K562 (cell line): ENCODE measurements around the gene MARK2. TPM values are rescaled to one million over a fixed set of nuclear protein-coding genes. Genes with fewer than 3 reads are reported as not detected.

Source experiments
- ARID2 ChIP-seq: fragments of 450-650 bp; IDR thresholded peaks from 2 replicates; pipeline ENCODE4 v1.6.1; 2017; ENCODE audit warnings: antibody characterized with exemption, mild to moderate bottlenecking
- BMI1 ChIP-seq: fragments of 150-350 bp; IDR thresholded peaks from 2 replicates; pipeline ENCODE4 v1.6.1; 2014; ENCODE audit warnings: low read length
- CBX1 ChIP-seq: sonication (generic); IDR thresholded peaks from 2 replicates; pipeline ENCODE4 v1.6.1; 2016; ENCODE audit warnings: antibody characterized with exemption, low read depth, mild to moderate bottlenecking
- DEAF1 ChIP-seq: fragments of 450-650 bp; formaldehyde crosslinking; IDR thresholded peaks from 2 replicates; pipeline ENCODE4 v1.4.0; 2020; ENCODE audit warnings: mild to moderate bottlenecking, moderate library complexity
- E2F5 ChIP-seq: sonication (generic); formaldehyde crosslinking; IDR thresholded peaks from 2 replicates; pipeline ENCODE4 v1.8.0; 2022; ENCODE audit warnings: mild to moderate bottlenecking, missing genetic modification reagents
- FOXO4 ChIP-seq: fragments of 450-650 bp; formaldehyde crosslinking; IDR thresholded peaks from 2 replicates; pipeline ENCODE4 v1.4.0; 2020; ENCODE audit warnings: mild to moderate bottlenecking, moderate library complexity
- HDGF ChIP-seq: fragments of 450-650 bp; IDR thresholded peaks from 2 replicates; pipeline ENCODE4 v1.6.1; 2016
- KHSRP ChIP-seq: fragments of 450-650 bp; IDR thresholded peaks from 2 replicates; pipeline ENCODE4 v1.6.1; 2017
- KLF13 ChIP-seq: fragments of 450-650 bp; IDR thresholded peaks from 2 replicates; pipeline ENCODE4 v1.6.1; 2016; ENCODE audit warnings: missing genetic modification characterization, low read depth, mild to moderate bottlenecking, missing compliant biosample characterization, moderate library complexity, borderline replicate concordance
- STAT5A ChIP-seq: IDR thresholded peaks from 2 replicates; pipeline ENCODE4 v1.6.1; 2012; ENCODE audit warnings: low read length, inconsistent platforms, borderline replicate concordance
- STAT6 ChIP-seq: sonication (generic); formaldehyde crosslinking; IDR thresholded peaks from 2 replicates; pipeline ENCODE4 v1.8.1; 2023; ENCODE audit warnings: mild to moderate bottlenecking, missing genetic modification reagents
- ZKSCAN1 ChIP-seq: fragments of 150-350 bp; IDR thresholded peaks from 2 replicates; pipeline ENCODE4 v1.6.1; 2016; ENCODE audit warnings: low read depth, low read length
- ZNF324 ChIP-seq: fragments of 250-450 bp; sonication (Bioruptor Pico); IDR thresholded peaks from 2 replicates; pipeline ENCODE4 v1.4.0; 2020; ENCODE audit warnings: mild to moderate bottlenecking
- polyA plus RNA-seq, 8 experiments: library from polyadenylated mRNA; depleted of rRNA in 4 of 8; stranded (reverse) in 5 of 8; unstranded in 3 of 8; fragments of >200 nt; fragmentation: Nextera tagmentation in 2 of 8; fragmentation: Illumina TruSeq in 1 of 8; extraction: Ambion mirVana in 2 of 8; extraction: Trizol in 1 of 8; gene quantifications; 2 replicates each; pipeline versions ENCODE4 v1.2.1 to v1.2.3, GENCODE V29; 2011 to 2014; ENCODE audit warnings: inconsistent platforms in 1 of 8, missing spikeins in 1 of 8
- total RNA-seq, 7 experiments: library from RNA; depleted of rRNA in 6 of 7; stranded (reverse); fragments of >200 nt in 6 of 7; fragmentation: Illumina TruSeq in 2 of 7; extraction: Trizol in 2 of 7; gene quantifications; 2 replicates each; pipeline versions ENCODE4 v1.2.1 to v1.2.3, GENCODE V29; 2011 to 2021; ENCODE audit warnings: low replicate concordance in 1 of 7
- TF ChIP-seq, protein P1 (sequence below): IDR thresholded peaks from 2 replicates; pipeline ENCODE4 v1.6.1; 2012; ENCODE audit warnings: low read depth, low read length, improper control_type of control experiment, borderline replicate concordance
- TF ChIP-seq, protein P2 (sequence below): fragments of 200-800 bp; sonication (Bioruptor generic); IDR thresholded peaks from 2 replicates; pipeline ENCODE4 v1.6.1; 2017; ENCODE audit warnings: missing genetic modification characterization, missing compliant biosample characterization
- TF ChIP-seq, protein P3 (sequence below): sonication (generic); formaldehyde crosslinking; IDR thresholded peaks from 2 replicates; pipeline ENCODE4 v1.8.0; 2023; ENCODE audit warnings: mild to moderate bottlenecking, missing genetic modification reagents

MARK2 gene
- total and polyA plus RNA-seq, 9 of the 15 experiments (the other 6 are each of a cell fraction or from before 2014, with no cell fraction given) = 0.32 to 43.5 (median 15.1) TPM

GRCh38 chr11:63917692-63918506 lies 79.0 kb downstream of the MARK2 start (continued):
- TF ChIP-seq FOXO4 (CRISPR knock-in tag) (no peak), STAT6 (CRISPR knock-in tag) (no peak), KLF13 (tag) (no peak), ZKSCAN1 (0 out of 2 replicates have a peak, but pooled peaks have one; percentile 15), KHSRP (no peak), ARID2 (no peak), HDGF (no peak), BMI1 (no peak), ZNF324 (CRISPR knock-in tag) (no peak), STAT5A (no peak), E2F5 (CRISPR knock-in tag) (no peak), DEAF1 (CRISPR knock-in tag) (no peak), CBX1 (0 out of 2 replicates have a peak, but pooled peaks have one; percentile 31)
- TF ChIP-seq, protein P1, sequence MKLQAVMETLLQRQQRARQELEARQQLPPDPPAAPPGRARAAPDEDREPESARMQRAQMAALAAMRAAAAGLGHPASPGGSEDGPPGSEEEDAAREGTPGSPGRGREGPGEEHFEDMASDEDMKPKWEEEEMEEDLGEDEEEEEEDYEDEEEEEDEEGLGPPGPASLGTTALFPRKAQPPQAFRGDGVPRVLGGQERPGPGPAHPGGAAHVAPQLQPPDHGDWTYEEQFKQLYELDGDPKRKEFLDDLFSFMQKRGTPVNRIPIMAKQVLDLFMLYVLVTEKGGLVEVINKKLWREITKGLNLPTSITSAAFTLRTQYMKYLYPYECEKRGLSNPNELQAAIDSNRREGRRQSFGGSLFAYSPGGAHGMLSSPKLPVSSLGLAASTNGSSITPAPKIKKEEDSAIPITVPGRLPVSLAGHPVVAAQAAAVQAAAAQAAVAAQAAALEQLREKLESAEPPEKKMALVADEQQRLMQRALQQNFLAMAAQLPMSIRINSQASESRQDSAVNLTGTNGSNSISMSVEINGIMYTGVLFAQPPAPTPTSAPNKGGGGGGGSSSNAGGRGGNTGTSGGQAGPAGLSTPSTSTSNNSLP = no peak
- TF ChIP-seq, protein P2, sequence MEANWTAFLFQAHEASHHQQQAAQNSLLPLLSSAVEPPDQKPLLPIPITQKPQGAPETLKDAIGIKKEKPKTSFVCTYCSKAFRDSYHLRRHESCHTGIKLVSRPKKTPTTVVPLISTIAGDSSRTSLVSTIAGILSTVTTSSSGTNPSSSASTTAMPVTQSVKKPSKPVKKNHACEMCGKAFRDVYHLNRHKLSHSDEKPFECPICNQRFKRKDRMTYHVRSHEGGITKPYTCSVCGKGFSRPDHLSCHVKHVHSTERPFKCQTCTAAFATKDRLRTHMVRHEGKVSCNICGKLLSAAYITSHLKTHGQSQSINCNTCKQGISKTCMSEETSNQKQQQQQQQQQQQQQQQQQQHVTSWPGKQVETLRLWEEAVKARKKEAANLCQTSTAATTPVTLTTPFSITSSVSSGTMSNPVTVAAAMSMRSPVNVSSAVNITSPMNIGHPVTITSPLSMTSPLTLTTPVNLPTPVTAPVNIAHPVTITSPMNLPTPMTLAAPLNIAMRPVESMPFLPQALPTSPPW (CRISPR knock-in tag) = peak; percentile 67
- TF ChIP-seq, protein P3, sequence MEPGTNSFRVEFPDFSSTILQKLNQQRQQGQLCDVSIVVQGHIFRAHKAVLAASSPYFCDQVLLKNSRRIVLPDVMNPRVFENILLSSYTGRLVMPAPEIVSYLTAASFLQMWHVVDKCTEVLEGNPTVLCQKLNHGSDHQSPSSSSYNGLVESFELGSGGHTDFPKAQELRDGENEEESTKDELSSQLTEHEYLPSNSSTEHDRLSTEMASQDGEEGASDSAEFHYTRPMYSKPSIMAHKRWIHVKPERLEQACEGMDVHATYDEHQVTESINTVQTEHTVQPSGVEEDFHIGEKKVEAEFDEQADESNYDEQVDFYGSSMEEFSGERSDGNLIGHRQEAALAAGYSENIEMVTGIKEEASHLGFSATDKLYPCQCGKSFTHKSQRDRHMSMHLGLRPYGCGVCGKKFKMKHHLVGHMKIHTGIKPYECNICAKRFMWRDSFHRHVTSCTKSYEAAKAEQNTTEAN (CRISPR knock-in tag) = no peak
